Measurements from ENCODE around the gene PREP.

The PREP gene

GRCh38 chr6:105273589-105273988 lies 129.3 kb downstream of the PREP start:
- Mint-ChIP-seq H3K4me1 (ENCODE audit: low read depth) (no peaks in the 10 kb centered on the region), H3K4me3 (no peak overlapping the region), H3K9me3 (no peaks in the 10 kb centered on the region), H3K27ac (no peak overlapping the region), H3K36me3 (ENCODE audit: low read depth) (peaks cover 33% of the 10 kb centered on the region), H3K27me3 (no peaks in the 10 kb centered on the region)
- intact Hi-C loops (cut with micrococcal nuclease): no loop called here

GRCh38 chr6:105272786-105273185 lies 130.1 kb downstream of the PREP start:
- Mint-ChIP-seq H3K36me3 (ENCODE audit: low read depth) (peaks cover 25% of the 10 kb centered on the region), H3K27ac (no peak overlapping the region), H3K27me3 (no peaks in the 10 kb centered on the region), H3K9me3 (no peaks in the 10 kb centered on the region), H3K4me1 (ENCODE audit: low read depth) (no peaks in the 10 kb centered on the region), H3K4me3 (no peak overlapping the region)
- intact Hi-C loops (cut with micrococcal nuclease): no loop called here

- H3K27me3 Mint-ChIP-seq: no peaks in the 10 kb centered on the region
- H3K27ac Mint-ChIP-seq: no peak overlapping the region
- no peak overlapping the region for H3K4me3 Mint-ChIP-seq
- H3K4me1 Mint-ChIP-seq (ENCODE audit: low read depth): no peaks in the 10 kb centered on the region
- intact Hi-C loops (cut with micrococcal nuclease): no loop called here
- peaks cover 8% of the 10 kb centered on the region for H3K9me3 Mint-ChIP-seq
- peaks cover 2% of the 10 kb centered on the region for H3K36me3 Mint-ChIP-seq (ENCODE audit: low read depth)
Measured at GRCh38 chr6:105270511-105270910, 132.4 kb downstream of the PREP start.

- no peaks in the 10 kb centered on the region for H3K4me1 Mint-ChIP-seq (ENCODE audit: low read depth)
- no peaks in the 10 kb centered on the region for H3K27me3 Mint-ChIP-seq
- H3K9me3 Mint-ChIP-seq: peaks cover 8% of the 10 kb centered on the region
- H3K36me3 Mint-ChIP-seq (ENCODE audit: low read depth): no peaks in the 10 kb centered on the region
- H3K4me3 Mint-ChIP-seq: no peak overlapping the region
- intact Hi-C loops (cut with micrococcal nuclease): no loop called here
- H3K27ac Mint-ChIP-seq: no peak overlapping the region
Measured at GRCh38 chr6:105269390-105269789, 133.5 kb downstream of the PREP start.

GRCh38 chr6:105263685-105264610 lies 138.9 kb downstream of the PREP start:
- no peak overlapping the region for H3K27ac Mint-ChIP-seq
- no peaks in the 10 kb centered on the region for H3K4me1 Mint-ChIP-seq (ENCODE audit: low read depth)
- peaks cover 1% of the 10 kb centered on the region for H3K27me3 Mint-ChIP-seq
- no peaks in the 10 kb centered on the region for H3K36me3 Mint-ChIP-seq (ENCODE audit: low read depth)
- no peak overlapping the region for H3K4me3 Mint-ChIP-seq
- intact Hi-C loops (cut with micrococcal nuclease): no loop called here
- H3K9me3 Mint-ChIP-seq: peaks cover 8% of the 10 kb centered on the region

- Mint-ChIP-seq H3K36me3 (ENCODE audit: low read depth) (no peaks in the 10 kb centered on the region), H3K9me3 (no peaks in the 10 kb centered on the region), H3K4me1 (ENCODE audit: low read depth) (no peaks in the 10 kb centered on the region), H3K4me3 (no peak overlapping the region), H3K27me3 (peaks cover 3% of the 10 kb centered on the region), H3K27ac (no peak overlapping the region)
- intact Hi-C loops (cut with micrococcal nuclease): no loop called here
Measured at GRCh38 chr6:105259913-105260889, 142.7 kb downstream of the PREP start.

GRCh38 chr6:105258816-105259215 lies 144.1 kb downstream of the PREP start:
- Mint-ChIP-seq H3K4me1 (ENCODE audit: low read depth) (no peaks in the 10 kb centered on the region), H3K9me3 (no peaks in the 10 kb centered on the region), H3K36me3 (ENCODE audit: low read depth) (no peaks in the 10 kb centered on the region), H3K27me3 (peaks cover 3% of the 10 kb centered on the region), H3K4me3 (no peak overlapping the region), H3K27ac (no peak overlapping the region)
- intact Hi-C loops (cut with micrococcal nuclease): no loop called here

GRCh38 chr6:105257340-105257739 lies 145.5 kb downstream of the PREP start:
- intact Hi-C loops (cut with micrococcal nuclease): no loop called here
- no peaks in the 10 kb centered on the region for H3K4me1 Mint-ChIP-seq (ENCODE audit: low read depth)

GRCh38 chr6:105256619-105257018 lies 146.3 kb downstream of the PREP start:
- H3K4me3 Mint-ChIP-seq: no peak overlapping the region
- intact Hi-C loops (cut with micrococcal nuclease): no loop called here
- no peaks in the 10 kb centered on the region for H3K36me3 Mint-ChIP-seq (ENCODE audit: low read depth)
- H3K27ac Mint-ChIP-seq: no peak overlapping the region
- H3K27me3 Mint-ChIP-seq: peaks cover 3% of the 10 kb centered on the region
- H3K4me1 Mint-ChIP-seq (ENCODE audit: low read depth): no peaks in the 10 kb centered on the region
- no peaks in the 10 kb centered on the region for H3K9me3 Mint-ChIP-seq

More at GRCh38 chr6:105257340-105257739, 145.5 kb downstream of the PREP start:
- peaks cover 3% of the 10 kb centered on the region for H3K27me3 Mint-ChIP-seq
- H3K36me3 Mint-ChIP-seq (ENCODE audit: low read depth): no peaks in the 10 kb centered on the region
- H3K9me3 Mint-ChIP-seq: no peaks in the 10 kb centered on the region
- H3K4me3 Mint-ChIP-seq: no peak overlapping the region
- no peak overlapping the region for H3K27ac Mint-ChIP-seq

GRCh38 chr6:105253787-105254186 lies 149.1 kb downstream of the PREP start:
- Mint-ChIP-seq H3K4me3 (no peak overlapping the region), H3K27ac (no peak overlapping the region), H3K4me1 (ENCODE audit: low read depth) (no peaks in the 10 kb centered on the region), H3K27me3 (peaks cover 2% of the 10 kb centered on the region), H3K9me3 (no peaks in the 10 kb centered on the region), H3K36me3 (ENCODE audit: low read depth) (no peaks in the 10 kb centered on the region)
- intact Hi-C loops (cut with micrococcal nuclease): no loop called here

GRCh38 chr6:105251689-105252088 lies 151.2 kb downstream of the PREP start:
- H3K36me3 Mint-ChIP-seq (ENCODE audit: low read depth): no peaks in the 10 kb centered on the region
- H3K27ac Mint-ChIP-seq: no peak overlapping the region

GRCh38 chr6:105250533-105250932 lies 152.3 kb downstream of the PREP start:
- no peaks in the 10 kb centered on the region for H3K4me1 Mint-ChIP-seq (ENCODE audit: low read depth)
- intact Hi-C loops (cut with micrococcal nuclease): no loop called here
- peaks cover 1% of the 10 kb centered on the region for H3K27me3 Mint-ChIP-seq
- no peak overlapping the region for H3K27ac Mint-ChIP-seq
- no peak overlapping the region for H3K4me3 Mint-ChIP-seq
- H3K36me3 Mint-ChIP-seq (ENCODE audit: low read depth): no peaks in the 10 kb centered on the region
- H3K9me3 Mint-ChIP-seq: peaks cover 5% of the 10 kb centered on the region

More at GRCh38 chr6:105251689-105252088, 151.2 kb downstream of the PREP start:
- intact Hi-C loops (cut with micrococcal nuclease): no loop called here
- peaks cover 2% of the 10 kb centered on the region for H3K27me3 Mint-ChIP-seq
- H3K4me3 Mint-ChIP-seq: no peak overlapping the region
- H3K4me1 Mint-ChIP-seq (ENCODE audit: low read depth): no peaks in the 10 kb centered on the region
- no peaks in the 10 kb centered on the region for H3K9me3 Mint-ChIP-seq

GRCh38 chr6:105243487-105243886 lies 159.4 kb downstream of the PREP start:
- H3K27ac Mint-ChIP-seq: no peak overlapping the region
- H3K4me3 Mint-ChIP-seq: no peak overlapping the region
- H3K4me1 Mint-ChIP-seq (ENCODE audit: low read depth): no peaks in the 10 kb centered on the region
- H3K27me3 Mint-ChIP-seq: peaks cover 1% of the 10 kb centered on the region
- H3K9me3 Mint-ChIP-seq: peaks cover 9% of the 10 kb centered on the region
- intact Hi-C loops (cut with micrococcal nuclease): no loop called here
- no peaks in the 10 kb centered on the region for H3K36me3 Mint-ChIP-seq (ENCODE audit: low read depth)

GRCh38 chr6:105235155-105235554 lies 167.7 kb downstream of the PREP start:
- peaks cover 1% of the 10 kb centered on the region for H3K27me3 Mint-ChIP-seq
- H3K4me1 Mint-ChIP-seq (ENCODE audit: low read depth): no peaks in the 10 kb centered on the region
- H3K27ac Mint-ChIP-seq: no peak overlapping the region
- intact Hi-C loops (cut with micrococcal nuclease): no loop called here
- H3K4me3 Mint-ChIP-seq: no peak overlapping the region
- no peaks in the 10 kb centered on the region for H3K36me3 Mint-ChIP-seq (ENCODE audit: low read depth)
- H3K9me3 Mint-ChIP-seq: peaks cover 32% of the 10 kb centered on the region

All from dendritic cell treated with granulocyte-macrophage colony-stimulating factor and Interleukin-4, amounts not matched to agents 40 ng/mL and 50 ng/mL, for 4 days (primary cell).